ENCODE measurements around the gene TMEM52. TPM values are rescaled to one million over a fixed set of nuclear protein-coding genes. Genes with fewer than 3 reads are reported as not detected.

The TMEM52 gene
- polyA plus RNA-seq, 3 donors, result 2.3 TPM; not detected in 2

- Histone ChIP-seq H2AFZ (ENCODE audit: insufficient read depth, low read depth, low read length, poor library complexity, severe bottlenecking) (no peak overlapping the region), H4K20me1 (ENCODE audit: insufficient read depth, low read length) (no peaks in the 10 kb centered on the region), H3K9ac (ENCODE audit: insufficient read depth, low read length, poor library complexity, severe bottlenecking) (no peak overlapping the region), H3K79me2 (ENCODE audit: insufficient read depth, low read length) (no peaks in the 10 kb centered on the region), H3K4me1 (ENCODE audit: control insufficient read depth in 1 of 2, insufficient read depth in 2 of 2, low read length in 2 of 2) (peaks cover 5 to 6% of the 10 kb centered on the region in 2 donors), H3K36me3 (replicated peaks in 1 of 2; ENCODE audit: control insufficient read depth in 1 of 2, insufficient read depth in 2 of 2, low read length in 2 of 2) (no peaks in the 10 kb centered on the region), H3K4me3 (replicated peaks in 1 of 3; ENCODE audit: low read depth in 2 of 3, low read length in 3 of 3) (no peak overlapping the region), H3K27ac (ENCODE audit: low read depth in 1 of 2, low read length in 2 of 2) (no peak overlapping the region), H3K4me2 (replicated peaks; ENCODE audit: extremely low read depth, low read length, poor library complexity, severe bottlenecking) (no peak overlapping the region), H3K27me3 (ENCODE audit: control insufficient read depth in 2 of 2, insufficient read depth in 2 of 2, low read length in 2 of 2) (peaks cover 0 to 6% of the 10 kb centered on the region in 2 donors), H3K9me3 (replicated peaks in 1 of 2; ENCODE audit: control insufficient read depth in 1 of 2, insufficient read depth in 1 of 2, low read length in 2 of 2) (peaks cover 6 to 16% of the 10 kb centered on the region in 2 donors)
- Mint-ChIP-seq H3K4me3 (no peak overlapping the region), H3K27me3 (ENCODE audit: low read depth in 3 of 3) (peaks cover 9 to 14% (median 13%) of the 10 kb centered on the region in 3 donors), H3K36me3 (no peaks in the 10 kb centered on the region), H3K4me1 (peaks cover 3% of the 10 kb centered on the region), H3K9me3 (peaks cover 6 to 22% (median 14%) of the 10 kb centered on the region in 7 donors), H3K27ac (peak overlapping the region in 1 of 7 donors; percentile 71)
- WGBS (ENCODE audit: insufficient coverage), result 83% methylated on average over 46 of the region's 46 CpGs
- intact Hi-C loops (cut with micrococcal nuclease), result no loop called here
- TF ChIP-seq CTCF (IDR thresholded peaks at IDR 0.05), result peak; percentile 6
- no peak for DNase-seq
These were observed 35.9 kb upstream of the TMEM52 start for GRCh38 chr1:1954831-1955441.

- no peak overlapping the region for H3K27ac Mint-ChIP-seq
- no peaks in the 10 kb centered on the region for H3K36me3 Mint-ChIP-seq
- H3K4me1 ChIP-seq (ENCODE audit: control insufficient read depth in 1 of 2, insufficient read depth in 2 of 2, low read length in 2 of 2), result no peaks in the 10 kb centered on the region
- no peaks in the 10 kb centered on the region for H3K79me2 ChIP-seq (ENCODE audit: insufficient read depth, low read length)
- WGBS (ENCODE audit: insufficient coverage), result 91% methylated on average over 7 of the region's 9 CpGs
- H3K36me3 ChIP-seq (replicated peaks in 1 of 2; ENCODE audit: control insufficient read depth in 1 of 2, insufficient read depth in 2 of 2, low read length in 2 of 2), result no peaks in the 10 kb centered on the region
- no peak overlapping the region for H3K4me3 ChIP-seq (replicated peaks in 1 of 3; ENCODE audit: low read depth in 2 of 3, low read length in 3 of 3)
- H3K27ac ChIP-seq (ENCODE audit: low read depth in 1 of 2, low read length in 2 of 2), result no peak overlapping the region
- H3K27me3 Mint-ChIP-seq (ENCODE audit: low read depth in 3 of 3), result peaks cover 7 to 12% (median 10%) of the 10 kb centered on the region in 3 donors
- TF ChIP-seq CTCF (IDR thresholded peaks at IDR 0.05), result no peak
- H3K9ac ChIP-seq (ENCODE audit: insufficient read depth, low read length, poor library complexity, severe bottlenecking), result no peak overlapping the region
- DNase-seq, result no peak
- H3K4me2 ChIP-seq (replicated peaks; ENCODE audit: extremely low read depth, low read length, poor library complexity, severe bottlenecking), result no peak overlapping the region
- intact Hi-C loops (cut with micrococcal nuclease), result no loop called here
- H3K4me1 Mint-ChIP-seq, result peaks cover 3% of the 10 kb centered on the region
- H4K20me1 ChIP-seq (ENCODE audit: insufficient read depth, low read length), result no peaks in the 10 kb centered on the region
- H2AFZ ChIP-seq (ENCODE audit: insufficient read depth, low read depth, low read length, poor library complexity, severe bottlenecking), result no peak overlapping the region
- H3K9me3 ChIP-seq (replicated peaks in 1 of 2; ENCODE audit: control insufficient read depth in 1 of 2, insufficient read depth in 1 of 2, low read length in 2 of 2), result peaks cover 6 to 16% of the 10 kb centered on the region in 2 donors
- peaks cover 0 to 4% of the 10 kb centered on the region in 2 donors for H3K27me3 ChIP-seq (ENCODE audit: control insufficient read depth in 2 of 2, insufficient read depth in 2 of 2, low read length in 2 of 2)
- peaks cover 8 to 22% (median 14%) of the 10 kb centered on the region in 7 donors for H3K9me3 Mint-ChIP-seq
- no peak overlapping the region for H3K4me3 Mint-ChIP-seq
These were observed 34.9 kb upstream of the TMEM52 start for GRCh38 chr1:1954015-1954414.
